Measurements from ENCODE around the gene ZFAND4. TPM values are rescaled to one million over a fixed set of nuclear protein-coding genes. Genes with fewer than 3 reads are reported as not detected.

Gene ZFAND4
- total and polyA plus RNA-seq, 9 of the 15 experiments (the other 6 are each of a cell fraction or from before 2014, with no cell fraction given) = 0.42 to 3.0 (median 1.5) TPM

DNA sequence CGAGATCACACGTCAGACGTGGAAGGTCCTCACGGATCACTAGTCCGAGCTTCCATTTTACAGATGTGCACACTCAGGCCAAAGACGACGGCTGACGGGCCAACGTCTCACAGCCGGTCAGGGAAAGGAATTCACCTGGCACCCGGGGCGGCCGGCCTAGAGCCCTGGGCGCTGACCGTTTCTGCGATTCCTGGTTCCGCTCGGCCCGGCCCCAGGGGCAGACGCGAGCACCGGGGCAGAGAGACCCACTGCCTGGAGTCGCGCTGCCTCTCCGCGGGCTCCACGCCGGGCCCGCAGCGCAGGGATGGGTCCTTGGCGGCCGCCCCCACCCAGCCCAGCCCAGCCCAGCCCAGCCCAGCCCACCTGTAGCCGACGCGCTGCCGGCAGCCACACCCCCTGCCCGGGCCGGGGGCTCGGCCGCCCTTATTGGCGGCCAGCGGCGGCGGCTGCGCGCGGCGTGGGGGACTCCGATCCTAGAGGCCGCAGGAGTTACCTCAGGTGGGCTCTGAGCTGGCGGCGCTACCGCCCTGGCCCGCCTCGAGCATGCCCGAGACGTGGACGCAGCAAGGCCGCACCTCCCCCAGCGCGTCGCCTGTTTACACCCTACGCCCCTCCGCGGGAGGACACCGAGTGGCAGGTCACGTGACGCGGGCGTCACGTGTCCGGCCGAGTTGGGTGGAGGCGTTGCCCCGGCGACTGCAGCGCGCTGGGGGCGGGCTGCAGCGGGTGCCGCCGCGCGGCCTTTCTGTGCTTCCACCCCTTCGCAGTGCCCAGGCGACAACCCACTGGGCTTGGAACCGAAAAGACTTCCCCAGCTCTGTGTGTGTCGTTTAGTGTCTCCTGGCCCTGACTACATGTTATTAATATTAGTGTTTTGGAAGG is 78.1 kb downstream of the ZFAND4 start (continued):
- TF ChIP-seq, protein P1, sequence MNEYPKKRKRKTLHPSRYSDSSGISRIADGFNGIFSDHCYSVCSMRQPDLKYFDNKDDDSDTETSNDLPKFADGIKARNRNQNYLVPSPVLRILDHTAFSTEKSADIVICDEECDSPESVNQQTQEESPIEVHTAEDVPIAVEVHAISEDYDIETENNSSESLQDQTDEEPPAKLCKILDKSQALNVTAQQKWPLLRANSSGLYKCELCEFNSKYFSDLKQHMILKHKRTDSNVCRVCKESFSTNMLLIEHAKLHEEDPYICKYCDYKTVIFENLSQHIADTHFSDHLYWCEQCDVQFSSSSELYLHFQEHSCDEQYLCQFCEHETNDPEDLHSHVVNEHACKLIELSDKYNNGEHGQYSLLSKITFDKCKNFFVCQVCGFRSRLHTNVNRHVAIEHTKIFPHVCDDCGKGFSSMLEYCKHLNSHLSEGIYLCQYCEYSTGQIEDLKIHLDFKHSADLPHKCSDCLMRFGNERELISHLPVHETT (CRISPR knock-in tag; conservative IDR thresholded peaks at IDR 0.05 in 1 of 2, IDR thresholded peaks at IDR 0.05 in 1 of 2) = peak in 1 of 2 experiments; percentile 69; a peak in 1 of 4 replicates
- TF ChIP-seq NR2C1 (IDR thresholded peaks at IDR 0.05) = peak; percentile 48; the same call in 1 of the 2 replicates
- TF ChIP-seq NR2C1 (tag; IDR thresholded peaks at IDR 0.05) = 0 out of 2 replicates have a peak, but pooled peaks have one; percentile 44
- TF ChIP-seq ZNF24 (IDR thresholded peaks at IDR 0.05) = 0 out of 2 replicates have a peak, but pooled peaks have one; percentile 16
- TF ChIP-seq ARID4B (CRISPR knock-in tag; IDR thresholded peaks at IDR 0.05) = peak; percentile 100
- peak; percentile 35 for TF ChIP-seq HDAC2 (IDR thresholded peaks at IDR 0.05)
- TF ChIP-seq HMBOX1 (IDR thresholded peaks at IDR 0.05) = peak; percentile 49; the same call in 1 of the 2 replicates
- no peak for TF ChIP-seq TCF7L2 (IDR thresholded peaks at IDR 0.05; ENCODE audit: low read depth, low read length)
- TF ChIP-seq RAD21 (CRISPR knock-in tag; conservative IDR thresholded peaks at IDR 0.05 in 1 of 2, IDR thresholded peaks at IDR 0.05 in 1 of 2) = peak; percentile 34 to 41
- TF ChIP-seq ZNF318 (IDR thresholded peaks at IDR 0.05; ENCODE audit: borderline replicate concordance in 1 of 2, low read depth in 1 of 2) = no peak
